ENCODE measurements around the gene EPM2A.

The EPM2A gene

DNA sequence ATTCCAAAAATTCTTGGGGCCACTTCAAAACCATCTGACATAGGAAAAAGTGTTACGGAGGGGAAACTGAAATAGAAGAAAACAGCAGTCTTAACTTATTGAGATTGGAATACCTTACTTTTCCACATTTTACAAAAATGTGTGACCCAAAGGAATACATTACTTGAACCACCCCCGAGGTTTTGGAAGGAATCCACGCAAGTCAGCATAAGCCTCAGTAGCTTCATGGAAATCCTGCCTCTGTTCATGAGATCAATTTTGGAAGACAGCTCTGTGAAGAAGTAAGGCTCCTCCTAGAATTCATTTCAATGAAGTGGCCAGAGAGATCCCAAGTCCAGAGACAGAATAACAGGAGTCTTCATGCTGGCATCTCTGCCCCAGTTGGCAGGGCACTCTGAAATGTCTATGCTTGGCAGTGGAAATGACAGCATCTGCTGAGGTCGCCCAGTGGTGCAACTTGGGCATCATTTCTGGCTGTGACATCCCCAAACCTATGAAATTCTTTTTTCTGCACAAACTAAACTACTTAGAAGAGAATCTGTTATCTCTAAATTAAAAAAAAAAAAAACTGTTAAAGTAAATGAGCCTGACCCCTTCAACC, 132.5 kb downstream of the EPM2A start:
- DNase-seq (ENCODE audit: low spot score): no peak

DNA sequence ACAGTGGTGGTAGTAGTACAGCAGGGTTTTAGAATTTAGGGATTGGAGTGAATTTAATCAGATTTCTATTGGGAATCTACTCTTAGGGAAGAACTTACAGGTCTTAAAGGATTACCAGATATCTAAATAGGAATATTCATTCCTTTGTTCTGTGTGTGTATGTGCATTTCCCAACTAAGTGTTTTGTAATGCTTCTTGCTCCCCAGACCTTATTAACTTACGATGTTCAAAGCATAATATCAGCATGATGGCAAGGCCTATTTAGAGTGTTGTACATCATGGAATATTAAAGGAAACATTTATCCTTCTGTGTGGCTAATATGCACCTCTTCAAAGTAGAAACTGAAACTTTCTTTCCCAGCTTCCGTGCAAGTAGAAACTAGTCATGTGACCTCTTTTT, 133.9 kb downstream of the EPM2A start:
- no peak for DNase-seq (ENCODE audit: low spot score)

DNA sequence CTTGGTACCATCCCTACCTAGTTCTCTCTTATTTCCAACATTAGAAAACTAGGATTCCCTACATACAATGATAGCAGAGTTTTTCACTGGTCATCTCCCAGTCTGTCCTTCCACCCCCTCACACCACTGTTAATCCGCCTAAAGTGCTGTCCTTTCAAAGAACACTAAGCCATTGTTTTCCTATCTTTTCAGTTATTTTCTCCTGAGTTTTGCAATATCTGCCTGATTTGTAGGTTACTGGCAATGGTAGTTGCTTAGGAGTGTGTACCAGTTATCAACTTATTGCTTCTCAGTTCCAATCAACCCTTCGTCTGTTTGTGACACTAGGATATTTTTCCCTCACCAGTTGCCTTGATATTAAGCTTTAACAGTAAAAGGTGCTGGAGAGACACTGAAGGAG, 135.0 kb downstream of the EPM2A start:
- no peak for DNase-seq (ENCODE audit: low spot score)

- no peak for DNase-seq (ENCODE audit: low spot score)
Measured at GRCh38 chr6:145588981-145589380, 146.3 kb downstream of the EPM2A start.

DNA sequence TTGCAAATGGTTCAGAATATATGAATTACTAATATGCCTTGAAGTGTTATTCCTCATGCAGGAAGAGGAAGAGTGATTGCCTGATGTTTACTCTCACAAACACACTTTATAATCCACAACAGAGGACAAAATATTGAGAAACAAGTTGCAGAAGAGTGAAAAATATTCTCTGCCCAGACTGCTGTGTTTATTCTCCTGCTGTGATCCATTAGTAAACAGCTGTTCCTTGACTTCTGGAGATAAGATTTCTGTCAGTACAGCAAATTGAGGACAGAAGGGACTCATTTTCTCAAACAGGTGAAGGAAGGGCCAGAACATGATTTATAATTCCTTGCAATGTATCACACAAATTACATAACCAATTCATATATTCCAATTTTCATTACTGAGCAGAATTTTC, 148.0 kb downstream of the EPM2A start:
- no peak for DNase-seq (ENCODE audit: low spot score)

- no peak for DNase-seq (ENCODE audit: low spot score)
Measured at GRCh38 chr6:145583753-145584152, 151.6 kb downstream of the EPM2A start.

Data from hepatic stellate cell (primary cell).